Measurements from ENCODE around the gene SIGLEC12.

The SIGLEC12 gene

GRCh38 chr19:51501594-51502263 lies at the start of gene SIGLEC12:
TSS of gene SIGLEC12 (minus strand) at chr19:51501800. CDS start at chr19:51501733, 67 bp downstream.
- TF ChIP-seq, protein P1, sequence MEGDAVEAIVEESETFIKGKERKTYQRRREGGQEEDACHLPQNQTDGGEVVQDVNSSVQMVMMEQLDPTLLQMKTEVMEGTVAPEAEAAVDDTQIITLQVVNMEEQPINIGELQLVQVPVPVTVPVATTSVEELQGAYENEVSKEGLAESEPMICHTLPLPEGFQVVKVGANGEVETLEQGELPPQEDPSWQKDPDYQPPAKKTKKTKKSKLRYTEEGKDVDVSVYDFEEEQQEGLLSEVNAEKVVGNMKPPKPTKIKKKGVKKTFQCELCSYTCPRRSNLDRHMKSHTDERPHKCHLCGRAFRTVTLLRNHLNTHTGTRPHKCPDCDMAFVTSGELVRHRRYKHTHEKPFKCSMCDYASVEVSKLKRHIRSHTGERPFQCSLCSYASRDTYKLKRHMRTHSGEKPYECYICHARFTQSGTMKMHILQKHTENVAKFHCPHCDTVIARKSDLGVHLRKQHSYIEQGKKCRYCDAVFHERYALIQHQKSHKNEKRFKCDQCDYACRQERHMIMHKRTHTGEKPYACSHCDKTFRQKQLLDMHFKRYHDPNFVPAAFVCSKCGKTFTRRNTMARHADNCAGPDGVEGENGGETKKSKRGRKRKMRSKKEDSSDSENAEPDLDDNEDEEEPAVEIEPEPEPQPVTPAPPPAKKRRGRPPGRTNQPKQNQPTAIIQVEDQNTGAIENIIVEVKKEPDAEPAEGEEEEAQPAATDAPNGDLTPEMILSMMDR (conservative IDR thresholded peaks at IDR 0.05; ENCODE audit: low read depth), result no peak
- CTCF ChIA-PET, result no interaction called here
- no peak within 1 kb of the TSS for H3K27ac ChIP-seq
- POLR2A ChIA-PET (ENCODE audit: low non-redundant PET), result no interaction called here
- DNase-seq (ENCODE audit: low spot score), result no peak

DNA sequence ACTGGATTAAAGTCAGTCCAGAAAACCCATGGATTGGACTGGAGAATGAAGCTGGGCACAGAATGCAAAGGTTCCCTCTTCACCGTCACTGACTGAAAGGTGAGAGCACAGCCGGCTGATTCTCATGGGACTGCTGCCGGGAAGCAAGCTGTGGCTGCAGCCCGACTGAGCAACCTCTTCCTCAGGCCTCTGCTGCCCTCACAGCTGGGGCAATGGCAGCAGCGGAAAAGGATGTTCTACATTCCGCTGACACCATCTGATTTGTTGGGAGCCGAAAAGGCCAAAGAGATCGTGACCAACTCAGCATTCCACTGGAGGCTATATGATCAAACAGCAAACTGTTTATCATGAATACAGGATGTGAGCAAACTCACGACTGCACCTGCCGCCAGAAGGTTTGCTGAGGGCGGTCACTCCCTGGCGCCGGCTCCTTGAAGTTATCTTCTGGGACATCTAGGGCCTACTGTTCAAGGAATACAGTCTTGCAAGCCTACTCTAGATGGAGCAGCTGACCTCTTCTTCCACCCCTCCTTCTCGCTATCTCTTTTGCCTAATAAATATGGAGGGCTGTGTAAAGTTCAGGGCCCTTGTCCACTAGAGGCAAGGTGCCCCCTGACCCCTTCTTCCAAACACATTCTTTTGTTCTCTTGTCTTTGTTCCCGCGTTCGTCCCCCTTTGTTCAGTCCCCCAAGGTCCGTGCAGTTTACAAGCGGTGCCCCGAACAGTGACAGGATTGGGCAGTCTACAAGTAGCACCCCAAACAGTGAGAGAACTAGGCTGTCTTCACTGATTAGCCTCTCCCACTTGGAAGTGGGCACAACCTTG lies 49.5 kb upstream of the SIGLEC12 start:
- no peak for DNase-seq (ENCODE audit: low spot score)
- TF ChIP-seq, protein P1 (conservative IDR thresholded peaks at IDR 0.05; ENCODE audit: low read depth), result no peak
- ChIA-PET CTCF (no interaction called here), POLR2A (ENCODE audit: low non-redundant PET) (no interaction called here)
- no peak overlapping the region for H3K27ac ChIP-seq

GRCh38 chr19:51549533-51550324 lies 48.1 kb upstream of the SIGLEC12 start:
- TF ChIP-seq, protein P1 (conservative IDR thresholded peaks at IDR 0.05; ENCODE audit: low read depth), result no peak
- H3K27ac ChIP-seq, result no peak overlapping the region
- no peak for DNase-seq (ENCODE audit: low spot score)
- POLR2A ChIA-PET (ENCODE audit: low non-redundant PET), result interaction anchor here (0.6 kb wide), 1 partner anchor 16 kb away, joined by 7 read pairs; no protein-coding TSS in a partner anchor
- CTCF ChIA-PET, result interaction anchor here (0.5 kb wide), 1 partner anchor 317 kb away, joined by 3 read pairs; no protein-coding TSS in a partner anchor

- ChIA-PET CTCF (no interaction called here), POLR2A (ENCODE audit: low non-redundant PET) (no interaction called here)
- TF ChIP-seq, protein P1 (conservative IDR thresholded peaks at IDR 0.05; ENCODE audit: low read depth), result no peak
- no peak overlapping the region for H3K27ac ChIP-seq
- no peak for DNase-seq (ENCODE audit: low spot score)
These were observed 47.3 kb upstream of the SIGLEC12 start for GRCh38 chr19:51548891-51549305.

DNA sequence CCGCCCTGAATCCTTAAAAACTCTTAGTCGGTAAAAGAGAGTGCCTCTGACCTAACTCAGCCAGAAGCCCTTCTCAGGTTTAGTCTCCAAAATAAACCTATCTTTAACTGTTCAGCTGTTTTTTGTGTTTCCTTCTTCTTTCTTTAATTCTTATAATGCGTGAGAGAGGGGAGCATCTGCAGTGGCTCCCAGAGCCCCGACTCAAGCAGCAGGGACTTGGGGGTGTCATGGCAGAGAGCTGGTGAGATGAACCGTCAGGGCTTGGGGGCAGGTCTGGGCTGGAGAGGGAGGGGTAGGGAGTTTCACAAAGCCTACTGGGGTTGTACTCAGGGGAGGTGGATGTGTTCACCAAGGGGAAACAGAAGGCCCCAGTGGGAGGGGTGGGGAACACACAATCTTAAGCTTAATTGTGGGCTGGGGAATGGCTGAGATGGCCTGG lies 46.6 kb upstream of the SIGLEC12 start:
- TF ChIP-seq, protein P1 (conservative IDR thresholded peaks at IDR 0.05; ENCODE audit: low read depth), result no peak
- no peak for DNase-seq (ENCODE audit: low spot score)
- ChIA-PET POLR2A (ENCODE audit: low non-redundant PET) (no interaction called here), CTCF (no interaction called here)
- H3K27ac ChIP-seq, result no peak overlapping the region
